Left renal pelvis (tissue), 4 donors: ENCODE data around the gene RBPMS2. TPM values are rescaled to one million over a fixed set of nuclear protein-coding genes. Genes with fewer than 3 reads are reported as not detected.
A peak's percentile ranks its signal among the peaks of the same experiment; 100 is the strongest.

Experiments
- DNase-seq, 4 donors: peaks; one replicate each; pipeline ENCODE4 v3.0.0-alpha.2; 2013; ENCODE audit warnings: low read depth in 4 of 4, low spot score in 3 of 4
- polyA plus RNA-seq, 4 donors: library from polyadenylated mRNA; unstranded; fragments of 120-200 nt; gene quantifications; one replicate each; pipeline ENCODE4 v1.2.1, GENCODE V29; 2013; ENCODE audit not compliant: insufficient read length in 4 of 4

RBPMS2 gene
- polyA plus RNA-seq, 4 donors = 10.0 to 15.3 (median 11.5) TPM

GRCh38 chr15:64791401-64791800 lies 16.0 kb upstream of the RBPMS2 start:
- no peak for DNase-seq

- no peak for DNase-seq
These were observed 8.4 kb upstream of the RBPMS2 start for GRCh38 chr15:64783796-64784195.

GRCh38 chr15:64782751-64783150 lies 7.4 kb upstream of the RBPMS2 start:
- no peak for DNase-seq

- no peak for DNase-seq
These were observed 5.9 kb upstream of the RBPMS2 start for GRCh38 chr15:64781299-64781698.

- no peak for DNase-seq
These were observed 5.3 kb upstream of the RBPMS2 start for GRCh38 chr15:64780600-64781156.

GRCh38 chr15:64779630-64780029 lies 4.2 kb upstream of the RBPMS2 start:
- DNase-seq = no peak

GRCh38 chr15:64779024-64779423 lies 3.6 kb upstream of the RBPMS2 start:
- no peak for DNase-seq

- no peak for DNase-seq
These were observed 1.0 kb upstream of the RBPMS2 start for GRCh38 chr15:64776402-64776786.

- DNase-seq = peak in 1 of 4 donors; percentile 24
These were observed 528 bp downstream of the RBPMS2 start for GRCh38 chr15:64774629-64775493.

GRCh38 chr15:64774037-64774628 lies 1.3 kb downstream of the RBPMS2 start:
- no peak for DNase-seq

- DNase-seq = no peak
These were observed 1.8 kb downstream of the RBPMS2 start for GRCh38 chr15:64773606-64774005.

GRCh38 chr15:64772964-64773363 lies 2.4 kb downstream of the RBPMS2 start:
- DNase-seq = no peak

GRCh38 chr15:64772488-64772887 lies 2.9 kb downstream of the RBPMS2 start:
- DNase-seq = no peak

- DNase-seq = no peak
These were observed 4.8 kb downstream of the RBPMS2 start for GRCh38 chr15:64770626-64771025.

- no peak for DNase-seq
These were observed 8.2 kb downstream of the RBPMS2 start for GRCh38 chr15:64767203-64767602.

- no peak for DNase-seq
These were observed 9.3 kb downstream of the RBPMS2 start for GRCh38 chr15:64766058-64766457.

- DNase-seq = no peak
These were observed 11.5 kb downstream of the RBPMS2 start for GRCh38 chr15:64763874-64764273.

- no peak for DNase-seq
These were observed 11.9 kb downstream of the RBPMS2 start for GRCh38 chr15:64763462-64763861.

GRCh38 chr15:64763021-64763420 lies 12.4 kb downstream of the RBPMS2 start:
- DNase-seq = no peak

- no peak for DNase-seq
These were observed 12.8 kb downstream of the RBPMS2 start for GRCh38 chr15:64762546-64762945.

- no peak for DNase-seq
These were observed 14.2 kb downstream of the RBPMS2 start for GRCh38 chr15:64761156-64761555.

- no peak for DNase-seq
These were observed 15.3 kb downstream of the RBPMS2 start for GRCh38 chr15:64760056-64760455.
